ENCODE results near the gene LENG9.

Gene LENG9

DNA sequence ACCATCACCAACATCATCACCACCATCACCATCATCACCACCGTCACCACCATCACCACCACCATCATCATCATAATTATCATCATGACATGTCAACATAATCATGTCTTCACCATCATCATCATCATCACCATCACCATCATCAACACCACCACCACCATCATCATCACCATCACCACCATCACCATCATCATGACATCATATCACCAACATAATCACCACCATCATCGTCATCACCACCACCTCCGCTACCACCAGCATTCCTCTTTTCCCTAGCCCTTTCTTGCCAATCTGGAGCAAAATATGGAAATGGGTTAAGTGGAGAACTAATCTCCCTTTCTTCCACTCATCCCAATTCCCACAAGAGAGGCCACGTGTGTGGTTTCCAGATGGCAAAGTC lies 49.4 kb downstream of the LENG9 start:
- H3K4me3 ChIP-seq (replicated peaks in 1 of 2; ENCODE audit: low read depth in 2 of 2, low read length in 2 of 2): no peak overlapping the region
- DNase-seq (ENCODE audit: low read depth in 2 of 2): no peak
- TF ChIP-seq, protein P1, sequence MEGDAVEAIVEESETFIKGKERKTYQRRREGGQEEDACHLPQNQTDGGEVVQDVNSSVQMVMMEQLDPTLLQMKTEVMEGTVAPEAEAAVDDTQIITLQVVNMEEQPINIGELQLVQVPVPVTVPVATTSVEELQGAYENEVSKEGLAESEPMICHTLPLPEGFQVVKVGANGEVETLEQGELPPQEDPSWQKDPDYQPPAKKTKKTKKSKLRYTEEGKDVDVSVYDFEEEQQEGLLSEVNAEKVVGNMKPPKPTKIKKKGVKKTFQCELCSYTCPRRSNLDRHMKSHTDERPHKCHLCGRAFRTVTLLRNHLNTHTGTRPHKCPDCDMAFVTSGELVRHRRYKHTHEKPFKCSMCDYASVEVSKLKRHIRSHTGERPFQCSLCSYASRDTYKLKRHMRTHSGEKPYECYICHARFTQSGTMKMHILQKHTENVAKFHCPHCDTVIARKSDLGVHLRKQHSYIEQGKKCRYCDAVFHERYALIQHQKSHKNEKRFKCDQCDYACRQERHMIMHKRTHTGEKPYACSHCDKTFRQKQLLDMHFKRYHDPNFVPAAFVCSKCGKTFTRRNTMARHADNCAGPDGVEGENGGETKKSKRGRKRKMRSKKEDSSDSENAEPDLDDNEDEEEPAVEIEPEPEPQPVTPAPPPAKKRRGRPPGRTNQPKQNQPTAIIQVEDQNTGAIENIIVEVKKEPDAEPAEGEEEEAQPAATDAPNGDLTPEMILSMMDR (IDR thresholded peaks at IDR 0.05; ENCODE audit: low read depth, low read length): no peak

DNA sequence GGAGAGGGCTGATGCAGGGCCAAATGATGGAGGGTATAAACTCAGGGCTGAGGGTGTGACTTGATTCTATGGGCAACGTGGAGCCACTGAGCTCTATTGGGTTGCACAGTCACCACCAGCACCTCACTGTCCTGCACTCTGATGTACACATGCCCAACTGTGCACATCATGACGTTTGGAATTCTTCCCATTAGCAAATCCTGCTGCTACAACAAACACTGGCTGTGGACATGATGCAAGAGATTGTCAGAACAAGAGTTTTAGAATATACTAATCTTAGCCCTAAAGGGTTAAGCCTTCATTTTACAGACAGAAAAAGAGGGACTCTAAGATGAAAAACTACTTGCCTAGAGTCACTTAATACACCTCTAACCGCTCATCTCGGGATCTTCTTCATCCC lies 50.7 kb downstream of the LENG9 start:
- TF ChIP-seq, protein P1 (IDR thresholded peaks at IDR 0.05; ENCODE audit: low read depth, low read length): no peak
- H3K4me3 ChIP-seq (replicated peaks in 1 of 2; ENCODE audit: low read depth in 2 of 2, low read length in 2 of 2): no peak overlapping the region
- DNase-seq (ENCODE audit: low read depth in 2 of 2): no peak
